Measurements from ENCODE around the gene PATL2.
"Not testable (repeated sequence)": the region's sequence is repeated elsewhere in the genome, so short reads cannot be mapped to it uniquely, and the experiment has no call there.

The PATL2 gene

DNA sequence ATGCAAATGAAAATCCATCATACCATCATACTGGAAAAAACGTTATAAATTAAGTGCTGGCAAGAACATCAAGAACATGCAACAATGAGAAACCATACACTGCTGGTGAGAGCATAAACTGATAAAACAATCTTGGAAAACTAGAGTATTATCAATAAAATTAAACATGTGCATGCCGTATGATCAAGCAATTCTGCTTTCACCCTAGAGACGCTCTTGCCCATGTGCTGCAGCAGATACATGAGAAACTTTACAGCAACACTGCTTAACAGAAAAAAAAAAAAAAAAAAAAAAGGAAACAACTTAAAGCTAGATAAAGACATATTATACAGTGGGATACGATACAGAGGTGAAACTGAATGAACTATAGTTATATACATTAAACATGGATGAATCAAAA is 69.5 kb downstream of the PATL2 start:
- H3K27me3 ChIP-seq (ENCODE audit: insufficient read depth, poor library complexity, severe bottlenecking): no peaks in the 10 kb centered on the region
- DNase-seq (ENCODE audit: low spot score): no peak
- no peak overlapping the region for H3K4me3 ChIP-seq (ENCODE audit: severe bottlenecking)
- ATAC-seq (ENCODE audit: low read depth): no peak
- no peaks in the 10 kb centered on the region for H3K9me3 ChIP-seq (ENCODE audit: severe bottlenecking)
- H3K36me3 ChIP-seq (ENCODE audit: low read depth): peaks cover 72% of the 10 kb centered on the region
- no peaks in the 10 kb centered on the region for H3K4me1 ChIP-seq (ENCODE audit: insufficient read depth, poor library complexity, severe bottlenecking)
- no peak for TF ChIP-seq CTCF (IDR thresholded peaks at IDR 0.05; ENCODE audit: poor library complexity, severe bottlenecking)
- H3K27ac ChIP-seq (ENCODE audit: poor library complexity, severe bottlenecking): no peak overlapping the region

DNA sequence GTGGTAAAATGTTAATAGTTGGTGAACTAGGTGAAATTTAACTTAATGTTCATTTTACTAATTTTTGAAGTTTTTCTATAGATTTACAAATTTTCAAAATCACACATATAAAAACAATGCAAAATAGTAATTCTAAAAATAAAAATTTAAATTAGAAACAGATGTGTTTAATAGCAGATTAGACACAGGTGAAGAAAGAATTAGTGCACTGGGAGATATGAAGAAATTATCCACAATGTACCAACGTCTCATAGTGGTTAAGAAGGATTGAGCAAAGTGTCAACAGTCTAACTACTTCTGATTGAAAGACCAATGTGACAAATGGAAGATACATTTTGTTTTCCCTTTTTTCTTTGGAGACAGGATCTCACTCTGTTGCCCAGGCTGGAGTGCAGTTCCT is 74.1 kb downstream of the PATL2 start:
- H3K36me3 ChIP-seq (ENCODE audit: low read depth): peaks cover 59% of the 10 kb centered on the region
- H3K9me3 ChIP-seq (ENCODE audit: severe bottlenecking): no peaks in the 10 kb centered on the region
- no peak for TF ChIP-seq CTCF (IDR thresholded peaks at IDR 0.05; ENCODE audit: poor library complexity, severe bottlenecking)
- no peak overlapping the region for H3K27ac ChIP-seq (ENCODE audit: poor library complexity, severe bottlenecking)
- peaks cover 8% of the 10 kb centered on the region for H3K4me1 ChIP-seq (ENCODE audit: insufficient read depth, poor library complexity, severe bottlenecking)
- no peaks in the 10 kb centered on the region for H3K27me3 ChIP-seq (ENCODE audit: insufficient read depth, poor library complexity, severe bottlenecking)
- H3K4me3 ChIP-seq (ENCODE audit: severe bottlenecking): no peak overlapping the region
- no peak for ATAC-seq (ENCODE audit: low read depth)
- no peak for DNase-seq (ENCODE audit: low spot score)

GRCh38 chr15:44633603-44634002 is 77.5 kb downstream of the PATL2 start:
- peaks cover 8% of the 10 kb centered on the region for H3K4me1 ChIP-seq (ENCODE audit: insufficient read depth, poor library complexity, severe bottlenecking)
- DNase-seq (ENCODE audit: low spot score): no peak

DNA sequence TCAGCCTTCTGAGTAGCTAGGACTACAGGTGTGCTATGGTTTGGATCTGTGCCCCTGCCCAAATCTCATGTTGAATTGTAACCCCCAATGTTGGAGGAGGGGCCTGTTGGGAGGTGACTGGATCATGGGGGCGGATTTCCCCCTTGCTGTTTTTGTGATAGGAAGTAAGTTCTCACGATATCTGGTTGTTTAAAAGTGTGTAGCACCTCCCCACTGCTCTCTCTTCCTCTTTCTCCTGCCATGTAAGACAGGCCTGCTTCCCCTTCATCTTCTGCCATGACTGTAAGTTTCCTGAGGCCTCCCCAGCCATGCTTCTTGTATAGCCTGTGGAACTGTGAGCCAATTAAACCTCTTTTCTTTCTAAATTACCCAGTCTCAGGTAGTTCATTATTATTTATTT is 85.8 kb downstream of the PATL2 start:
- H3K36me3 ChIP-seq (ENCODE audit: low read depth): peaks cover 100% of the 10 kb centered on the region

More at GRCh38 chr15:44633603-44634002, 77.5 kb downstream of the PATL2 start:
- Histone ChIP-seq H3K27ac (ENCODE audit: poor library complexity, severe bottlenecking) (no peak overlapping the region), H3K4me3 (ENCODE audit: severe bottlenecking) (no peak overlapping the region), H3K27me3 (ENCODE audit: insufficient read depth, poor library complexity, severe bottlenecking) (no peaks in the 10 kb centered on the region), H3K36me3 (ENCODE audit: low read depth) (peaks cover 67% of the 10 kb centered on the region), H3K9me3 (ENCODE audit: severe bottlenecking) (no peaks in the 10 kb centered on the region)
- ATAC-seq (ENCODE audit: low read depth): no peak
- no peak for TF ChIP-seq CTCF (IDR thresholded peaks at IDR 0.05; ENCODE audit: poor library complexity, severe bottlenecking)

DNA sequence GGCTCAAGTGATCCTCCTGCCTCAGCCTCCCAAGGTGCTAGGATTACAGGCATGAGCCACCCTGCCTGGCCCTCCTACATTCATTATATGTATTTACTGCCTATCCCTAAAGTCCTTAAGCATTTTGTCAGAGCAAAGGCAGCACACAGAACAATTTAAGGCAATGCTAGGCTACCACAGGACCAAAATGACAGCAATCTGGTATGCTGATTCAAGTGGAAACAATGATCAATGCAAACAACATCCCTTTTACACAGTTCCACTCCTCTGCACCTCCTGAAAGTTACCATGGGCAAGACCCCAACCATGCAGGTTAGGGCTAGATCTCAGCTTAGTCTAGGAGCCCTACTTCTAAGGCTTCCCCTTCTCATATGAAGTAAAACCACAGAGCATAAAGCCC is 87.9 kb downstream of the PATL2 start:
- no peaks in the 10 kb centered on the region for H3K4me1 ChIP-seq (ENCODE audit: insufficient read depth, poor library complexity, severe bottlenecking)
- DNase-seq (ENCODE audit: low spot score) (no peak), ATAC-seq (ENCODE audit: low read depth) (no peak)
- no peak overlapping the region for H3K27ac ChIP-seq (ENCODE audit: poor library complexity, severe bottlenecking)
- peaks cover 96% of the 10 kb centered on the region for H3K36me3 ChIP-seq (ENCODE audit: low read depth)
- no peaks in the 10 kb centered on the region for H3K27me3 ChIP-seq (ENCODE audit: insufficient read depth, poor library complexity, severe bottlenecking)
- no peaks in the 10 kb centered on the region for H3K9me3 ChIP-seq (ENCODE audit: severe bottlenecking)
- no peak for TF ChIP-seq CTCF (IDR thresholded peaks at IDR 0.05; ENCODE audit: poor library complexity, severe bottlenecking)
- no peak overlapping the region for H3K4me3 ChIP-seq (ENCODE audit: severe bottlenecking)

More for the DNA sequence above, 85.8 kb downstream of the PATL2 start:
- H3K9me3 ChIP-seq (ENCODE audit: severe bottlenecking); ATAC-seq (ENCODE audit: low read depth); H3K4me1 ChIP-seq (ENCODE audit: insufficient read depth, poor library complexity, severe bottlenecking); DNase-seq (ENCODE audit: low spot score); H3K27me3 ChIP-seq (ENCODE audit: insufficient read depth, poor library complexity, severe bottlenecking); H3K27ac ChIP-seq (ENCODE audit: poor library complexity, severe bottlenecking); H3K4me3 ChIP-seq (ENCODE audit: severe bottlenecking): not testable (repeated sequence)

All from RWPE2 (cell line).